Endothelial cell of umbilical vein (primary cell): ENCODE measurements around the gene TSSC4. TPM values are rescaled to one million over a fixed set of nuclear protein-coding genes. Genes with fewer than 3 reads are reported as not detected.

Experiments
- BruUV-seq: library from RNA; stranded (reverse); fragments of 400-500 nt; replicated peaks from 2 replicates; lab custom pipeline; 2021; lab: Mats Ljungman, UMichigan
- CTCF ChIA-PET: fragments of 300-600, 350-600 bp; sonication (Branson Sonifier 250); formaldehyde crosslinking; loops from one replicate; lab custom pipeline; 2021; ENCODE audit warnings: antibody characterized with exemption, inconsistent platforms; lab: Charles Lee
- POLR2A ChIA-PET: fragments of 300-600, 350-600 bp; sonication (Branson Sonifier 250); formaldehyde crosslinking; loops from one replicate; lab custom pipeline; 2021; ENCODE audit warnings: antibody characterized with exemption, inconsistent platforms; lab: Charles Lee
- DNase-seq: peaks from one replicate; pipeline ENCODE4 v3.0.0-alpha.2; 2011; ENCODE audit warnings: low read depth, low spot score
- FAIRE-seq: peaks from 2 replicates; lab custom pipeline; 2011; peaks lifted over from hg19 to GRCh38; lab: Jason Lieb, UNC
- H2AFZ ChIP-seq: 2 replicates; pipeline ENCODE4 v1.6.0; 2012; ENCODE audit warnings: low read depth, low read length, control low read depth, inconsistent platforms
- H3K27ac ChIP-seq: 2 replicates; pipeline ENCODE4 v1.5.1; 2011; ENCODE audit warnings: low read depth, mild to moderate bottlenecking, control low read depth, low read length, moderate library complexity; ENCODE audit not compliant: insufficient read depth
- H3K27me3 ChIP-seq, 2 experiments: 2 replicates each; pipeline versions ENCODE4 v1.6.0 to v1.6.1; 2011; ENCODE audit warnings: low read length in 2 of 2, mixed read lengths in 1 of 2; ENCODE audit not compliant: control insufficient read depth in 2 of 2, insufficient read depth in 2 of 2
- H3K36me3 ChIP-seq, 2 experiments: 2 replicates in 1 of 2; 3 replicates in 1 of 2; pipeline ENCODE4 v1.5.1; 2011; ENCODE audit warnings: low read length in 2 of 2, mild to moderate bottlenecking in 1 of 2, moderate library complexity in 1 of 2; ENCODE audit not compliant: control insufficient read depth in 2 of 2, insufficient read depth in 2 of 2; ENCODE audit errors: extremely low read depth in 1 of 2
- H3K4me1 ChIP-seq: 3 replicates; pipeline ENCODE4 v1.5.1; 2011; ENCODE audit warnings: mild to moderate bottlenecking, low read length; ENCODE audit not compliant: control insufficient read depth, insufficient read depth; ENCODE audit errors: extremely low read depth
- H3K4me2 ChIP-seq: 2 replicates; pipeline ENCODE4 v1.6.1; 2011; ENCODE audit warnings: low read length, control low read depth, mixed read lengths; ENCODE audit not compliant: insufficient read depth
- H3K4me3 ChIP-seq, 3 experiments: fragments of 200-600 bp in 1 of 3; sonication (generic), shearing (Covaris generic) in 1 of 3; replicated peaks in 1 of 3; 2 replicates each; pipeline ENCODE4 v1.5.1; 2011 to 2016; ENCODE audit warnings: control low read depth in 3 of 3, low read length in 3 of 3, mild to moderate bottlenecking in 2 of 3, inconsistent platforms in 1 of 3, low read depth in 1 of 3, moderate library complexity in 1 of 3; ENCODE audit not compliant: insufficient read depth in 1 of 3
- H3K79me2 ChIP-seq: 2 replicates; pipeline ENCODE4 v1.6.0; 2012; ENCODE audit warnings: low read length, inconsistent platforms; ENCODE audit not compliant: control insufficient read depth, insufficient read depth
- H3K9ac ChIP-seq: replicated peaks from 2 replicates; pipeline ENCODE3; 2011; ENCODE audit warnings: low read length, control low read depth; ENCODE audit not compliant: insufficient read depth; ENCODE audit errors: extremely low read depth
- H3K9me1 ChIP-seq: replicated peaks from 3 replicates; pipeline ENCODE4 v1.6.0; 2011; ENCODE audit warnings: mild to moderate bottlenecking, low read length; ENCODE audit not compliant: control insufficient read depth, insufficient read depth; ENCODE audit errors: extremely low read depth
- H3K9me3 ChIP-seq: replicated peaks from 2 replicates; pipeline ENCODE4 v1.5.1; 2012; ENCODE audit warnings: low read length, inconsistent platforms; ENCODE audit not compliant: control insufficient read depth, insufficient read depth
- H4K20me1 ChIP-seq: replicated peaks from 2 replicates; pipeline ENCODE3; 2011; ENCODE audit warnings: mild to moderate bottlenecking, low read length; ENCODE audit not compliant: control insufficient read depth, insufficient read depth; ENCODE audit errors: extremely low read depth
- CTCF ChIP-seq, 2 donors: IDR thresholded peaks; 1 replicate in 1 of 2; 2 replicates in 1 of 2; pipeline ENCODE4 v1.5.1; 2011; ENCODE audit warnings: low read length in 2 of 2, mild to moderate bottlenecking in 2 of 2, moderate library complexity in 2 of 2, control low read depth in 1 of 2, inconsistent platforms in 1 of 2, low read depth in 1 of 2; ENCODE audit not compliant: insufficient read depth in 1 of 2; ENCODE audit errors: extremely low read depth in 1 of 2
- EZH2 ChIP-seq: IDR thresholded peaks from 2 replicates; pipeline ENCODE4 v1.6.1; 2012; ENCODE audit warnings: borderline replicate concordance, low read depth, mild to moderate bottlenecking, moderate library complexity, low read length, inconsistent platforms; ENCODE audit not compliant: severe bottlenecking
- FOS ChIP-seq: IDR thresholded peaks from 2 replicates; pipeline ENCODE4 v1.6.1; 2011; ENCODE audit warnings: mild to moderate bottlenecking, low read length, moderate library complexity, borderline replicate concordance; ENCODE audit not compliant: insufficient read depth
- GATA2 ChIP-seq: IDR thresholded peaks from 2 replicates; pipeline ENCODE4 v1.7.0; 2011; ENCODE audit warnings: low read depth, mild to moderate bottlenecking, moderate library complexity, mixed read lengths, low read length; ENCODE audit not compliant: insufficient read length, insufficient read depth
- JUN ChIP-seq: IDR thresholded peaks from 2 replicates; pipeline ENCODE4 v1.6.1; 2011; ENCODE audit warnings: borderline replicate concordance, low read depth; ENCODE audit not compliant: insufficient read length, insufficient read depth
- MAX ChIP-seq: IDR thresholded peaks from 2 replicates; pipeline ENCODE4 v1.6.1; 2011; ENCODE audit not compliant: insufficient read depth, insufficient read length
- MYC ChIP-seq: IDR thresholded peaks from one replicate; pipeline ENCODE4 v1.6.1; 2011; ENCODE audit warnings: mild to moderate bottlenecking, low read depth, low read length
- POLR2A ChIP-seq: IDR thresholded peaks from 2 replicates; pipeline ENCODE4 v1.6.1; 2012; ENCODE audit warnings: low read depth, mild to moderate bottlenecking, control low read depth, low read length
- POLR2AphosphoS5 ChIP-seq: IDR thresholded peaks from 2 replicates; pipeline ENCODE4 v1.6.1; 2012; ENCODE audit warnings: low read depth, mild to moderate bottlenecking, control low read depth, low read length, moderate library complexity; ENCODE audit not compliant: insufficient read depth
- dilution Hi-C: fragments of 300-500 bp; cut with MboI; formaldehyde crosslinking; loops from one replicate; pipeline ENCODE4 v1.15.0; 2019; ENCODE audit warnings: low sequenced_read_pairs; ENCODE audit not compliant: extremely low pct_ligation_motif_present
- intact Hi-C: fragments of 100-400 bp; cut with micrococcal nuclease; formaldehyde crosslinking; loops from one replicate; pipeline ENCODE4 v1.10.0; 2022
- polyA plus RNA-seq, 4 experiments: library from polyadenylated mRNA; depleted of rRNA in 3 of 4; stranded (reverse) in 3 of 4; unstranded in 1 of 4; fragments of >200 nt; gene quantifications; 2 replicates each; pipeline versions ENCODE4 v1.2.1 to v1.2.3, GENCODE V29; 2011 to 2012; ENCODE audit warnings: missing spikeins in 1 of 4
- total RNA-seq: library from RNA; stranded (reverse); gene quantifications from 2 replicates; pipeline ENCODE4 v1.2.3, GENCODE V29; 2021

The TSSC4 gene
- total and polyA plus RNA-seq, 2 donors (not counting 3 experiments of a cell fraction or from before 2014, with no cell fraction given) = 42.7 to 59.6 TPM

GRCh38 chr11:2432628-2433071 lies 32.1 kb downstream of the TSSC4 start:
- ChIA-PET POLR2A (no interaction called here), CTCF (no interaction called here)
- no peak for TF ChIP-seq EZH2
- no peak for TF ChIP-seq POLR2AphosphoS5
- no peak for TF ChIP-seq MAX
- TF ChIP-seq CTCF (IDR thresholded peaks at IDR 0.05; ENCODE audit: extremely low read depth in 1 of 2, insufficient read depth in 1 of 2, low read depth in 1 of 2, low read length in 2 of 2) = no peak
- TF ChIP-seq JUN = no peak
- no peak for TF ChIP-seq GATA2
- no peak for TF ChIP-seq FOS
- no peak for TF ChIP-seq POLR2A
- TF ChIP-seq MYC = no peak
- no peak overlapping the region for H2AFZ ChIP-seq
- no peak for DNase-seq
- dilution Hi-C loops = no loop called here
- no peak overlapping the region for H3K9ac ChIP-seq
- no peaks in the 10 kb centered on the region for H4K20me1 ChIP-seq
- no peak for FAIRE-seq
- H3K4me2 ChIP-seq = no peak overlapping the region
- no peaks in the 10 kb centered on the region for H3K9me1 ChIP-seq
- H3K27me3 ChIP-seq = no peaks in the 10 kb centered on the region
- intact Hi-C loops = no loop called here
- H3K9me3 ChIP-seq = no peaks in the 10 kb centered on the region
- no peak overlapping the region for H3K4me3 ChIP-seq
- H3K79me2 ChIP-seq = no peaks in the 10 kb centered on the region
- BruUV-seq = no TSS peak
- no peaks in the 10 kb centered on the region for H3K4me1 ChIP-seq
- H3K27ac ChIP-seq = no peak overlapping the region
- H3K36me3 ChIP-seq = no peaks in the 10 kb centered on the region
